Uterus (tissue), 4 donors: ENCODE measurements around the gene RAB11A. TPM values are rescaled to one million over a fixed set of nuclear protein-coding genes. Genes with fewer than 3 reads are reported as not detected.

Experiments
- DNase-seq, 2 donors: peaks; one replicate each; pipeline ENCODE4 v3.0.0-alpha.2; 2019 to 2020
- H3K27ac ChIP-seq, 2 donors: fragments of 200-600 bp; sonication (generic); 1 replicate in 1 of 2; 2 replicates in 1 of 2; pipeline ENCODE4 v1.5.1; 2016 to 2018
- H3K27me3 ChIP-seq, 2 donors: fragments of 200-600 bp; sonication (generic); one replicate each; pipeline ENCODE4 v1.5.1; 2018 to 2019; ENCODE audit warnings: control low read depth in 1 of 2
- H3K36me3 ChIP-seq, 2 donors: fragments of 200-600 bp; sonication (generic); one replicate each; pipeline ENCODE4 v1.5.1; 2019; ENCODE audit warnings: control low read depth in 1 of 2
- H3K4me1 ChIP-seq, 2 donors: fragments of 200-600 bp; sonication (generic); one replicate each; pipeline ENCODE4 v1.5.1; 2018 to 2019; ENCODE audit warnings: control low read depth in 1 of 2
- H3K4me3 ChIP-seq, 2 donors: fragments of 200-600 bp; sonication (generic); 1 replicate in 1 of 2; 2 replicates in 1 of 2; pipeline ENCODE4 v1.5.1; 2018 to 2019; ENCODE audit warnings: mild to moderate bottlenecking in 1 of 2
- H3K9me3 ChIP-seq, 2 donors: fragments of 200-600 bp; sonication (generic); one replicate each; pipeline ENCODE4 v1.5.1; 2019; ENCODE audit warnings: control low read depth in 1 of 2
- POLR2A ChIP-seq, 2 donors: fragments of 450-650 bp; IDR thresholded peaks; one replicate each; pipeline ENCODE4 v1.6.1; 2016; ENCODE audit warnings: antibody characterized with exemption in 2 of 2, mild to moderate bottlenecking in 1 of 2, moderate library complexity in 1 of 2
- intact Hi-C: fragments of 100-400 bp; cut with DNase I; formaldehyde crosslinking; loops from one replicate; pipeline ENCODE4 v1.15.1; 2023; ENCODE audit warnings: low total_unique reads
- total RNA-seq, 4 donors: library from RNA; depleted of rRNA in 3 of 4; stranded (reverse); fragments of >200 nt in 3 of 4; gene quantifications; one replicate each; pipeline versions ENCODE4 v1.1.0 to v1.2.4, GENCODE V29; 2014 to 2023
- TF ChIP-seq, protein P1 (sequence below), 4 experiments: fragments of 200-600 bp in 2 of 4; fragments of 450-650 bp in 2 of 4; sonication (generic) in 2 of 4; IDR thresholded peaks; one replicate each; pipeline ENCODE4 v1.5.1; 2016 to 2019; ENCODE audit warnings: antibody characterized with exemption in 4 of 4, mild to moderate bottlenecking in 2 of 4, moderate library complexity in 1 of 4
- donor health status: DM: yes; HTN: yes; CAD: no.

RAB11A gene
- total RNA-seq, 4 donors from 2014 or later = 62.0 to 213 (median 151) TPM

DNA sequence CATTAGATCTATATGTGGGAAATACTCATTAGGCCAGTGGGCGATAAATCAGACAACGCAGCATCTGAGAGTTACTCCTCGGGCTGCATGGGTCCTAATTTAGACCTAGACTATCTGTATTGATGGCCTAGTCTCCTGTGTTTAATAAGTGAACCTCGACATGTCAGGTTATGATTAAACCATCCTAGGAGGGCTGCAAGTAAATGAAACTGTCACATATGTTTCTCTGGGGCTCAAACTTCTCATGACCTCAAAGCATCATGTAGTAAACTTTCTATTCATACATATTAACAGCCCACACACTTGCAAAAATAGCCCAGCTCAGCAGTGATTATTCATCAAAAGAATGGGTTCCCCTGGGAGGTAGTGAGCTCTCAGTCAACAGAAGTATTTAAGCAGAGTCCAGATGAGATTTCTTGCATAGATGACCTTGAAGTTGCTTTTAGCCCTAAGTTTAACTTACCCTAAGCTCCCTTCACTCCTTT is 51.6 kb downstream of the RAB11A start:
- DNase-seq = no peak
- intact Hi-C loops = no loop called here

DNA sequence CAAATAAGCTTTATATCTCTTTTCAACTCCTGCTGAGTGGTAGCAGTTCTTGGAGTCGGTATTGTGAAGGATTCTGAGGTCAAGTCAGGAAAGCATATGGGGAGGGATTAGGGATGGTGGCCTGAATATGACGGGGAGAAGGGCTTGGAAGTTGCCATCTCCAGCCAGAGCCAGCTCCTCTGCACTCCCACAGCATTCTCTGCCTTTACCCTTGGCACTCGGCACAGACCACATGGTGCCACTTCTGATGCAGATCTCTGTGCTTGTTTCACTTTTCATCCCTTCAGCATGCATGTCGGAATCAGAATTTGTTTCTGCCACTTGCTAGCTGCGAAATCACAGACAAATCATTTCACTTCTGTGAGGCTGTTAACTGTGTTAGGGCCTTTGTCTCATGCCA is 52.5 kb downstream of the RAB11A start:
- no peak overlapping the region for H3K4me3 ChIP-seq
- H3K27me3 ChIP-seq = no peaks in the 10 kb centered on the region
- H3K36me3 ChIP-seq = no peaks in the 10 kb centered on the region
- TF ChIP-seq, protein P1, sequence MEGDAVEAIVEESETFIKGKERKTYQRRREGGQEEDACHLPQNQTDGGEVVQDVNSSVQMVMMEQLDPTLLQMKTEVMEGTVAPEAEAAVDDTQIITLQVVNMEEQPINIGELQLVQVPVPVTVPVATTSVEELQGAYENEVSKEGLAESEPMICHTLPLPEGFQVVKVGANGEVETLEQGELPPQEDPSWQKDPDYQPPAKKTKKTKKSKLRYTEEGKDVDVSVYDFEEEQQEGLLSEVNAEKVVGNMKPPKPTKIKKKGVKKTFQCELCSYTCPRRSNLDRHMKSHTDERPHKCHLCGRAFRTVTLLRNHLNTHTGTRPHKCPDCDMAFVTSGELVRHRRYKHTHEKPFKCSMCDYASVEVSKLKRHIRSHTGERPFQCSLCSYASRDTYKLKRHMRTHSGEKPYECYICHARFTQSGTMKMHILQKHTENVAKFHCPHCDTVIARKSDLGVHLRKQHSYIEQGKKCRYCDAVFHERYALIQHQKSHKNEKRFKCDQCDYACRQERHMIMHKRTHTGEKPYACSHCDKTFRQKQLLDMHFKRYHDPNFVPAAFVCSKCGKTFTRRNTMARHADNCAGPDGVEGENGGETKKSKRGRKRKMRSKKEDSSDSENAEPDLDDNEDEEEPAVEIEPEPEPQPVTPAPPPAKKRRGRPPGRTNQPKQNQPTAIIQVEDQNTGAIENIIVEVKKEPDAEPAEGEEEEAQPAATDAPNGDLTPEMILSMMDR (IDR thresholded peaks at IDR 0.05) = no peak
- no peak for TF ChIP-seq POLR2A (IDR thresholded peaks at IDR 0.05)
- no peaks in the 10 kb centered on the region for H3K4me1 ChIP-seq
- no peaks in the 10 kb centered on the region for H3K9me3 ChIP-seq
- no peak overlapping the region for H3K27ac ChIP-seq
- intact Hi-C loops = no loop called here
- no peak for DNase-seq

More for the DNA sequence above, 51.6 kb downstream of the RAB11A start:
- no peaks in the 10 kb centered on the region for H3K36me3 ChIP-seq
- no peak overlapping the region for H3K27ac ChIP-seq
- no peaks in the 10 kb centered on the region for H3K27me3 ChIP-seq
- H3K4me3 ChIP-seq = no peak overlapping the region
- H3K9me3 ChIP-seq = no peaks in the 10 kb centered on the region
- no peaks in the 10 kb centered on the region for H3K4me1 ChIP-seq
- TF ChIP-seq, protein P1 (IDR thresholded peaks at IDR 0.05) = no peak
- TF ChIP-seq POLR2A (IDR thresholded peaks at IDR 0.05) = no peak

GRCh38 chr15:65922621-65923020 is 53.3 kb downstream of the RAB11A start:
- no peaks in the 10 kb centered on the region for H3K9me3 ChIP-seq
- no peak overlapping the region for H3K27ac ChIP-seq
- TF ChIP-seq POLR2A (IDR thresholded peaks at IDR 0.05) = no peak
- TF ChIP-seq, protein P1 (IDR thresholded peaks at IDR 0.05) = no peak
- no peaks in the 10 kb centered on the region for H3K27me3 ChIP-seq
- intact Hi-C loops = no loop called here
- H3K36me3 ChIP-seq = no peaks in the 10 kb centered on the region
- no peak overlapping the region for H3K4me3 ChIP-seq
- no peaks in the 10 kb centered on the region for H3K4me1 ChIP-seq
- DNase-seq = no peak

DNA sequence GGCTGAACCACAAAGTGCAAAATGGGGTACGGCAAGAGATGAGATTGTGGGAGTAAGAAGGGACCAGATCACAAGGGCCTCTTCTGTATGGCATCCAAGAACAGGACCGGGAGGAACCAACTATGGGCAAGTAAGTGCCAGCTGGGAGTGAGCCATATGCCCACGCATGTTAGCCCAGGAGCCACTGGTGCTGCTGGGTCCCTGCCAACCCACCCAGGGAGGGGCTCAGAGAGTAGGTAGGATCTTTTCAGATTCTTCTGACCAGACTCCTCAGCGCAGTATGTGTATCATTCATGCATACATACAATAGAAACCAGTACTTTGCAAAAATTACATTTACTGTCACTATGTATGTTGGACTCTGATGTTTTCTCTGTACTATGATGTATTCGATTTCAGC is 54.0 kb downstream of the RAB11A start:
- H3K36me3 ChIP-seq = no peaks in the 10 kb centered on the region
- no peak overlapping the region for H3K27ac ChIP-seq
- H3K27me3 ChIP-seq = no peaks in the 10 kb centered on the region
- no peaks in the 10 kb centered on the region for H3K9me3 ChIP-seq
- H3K4me3 ChIP-seq = no peak overlapping the region
- DNase-seq = no peak
- TF ChIP-seq POLR2A (IDR thresholded peaks at IDR 0.05) = no peak
- TF ChIP-seq, protein P1 (IDR thresholded peaks at IDR 0.05) = no peak
- intact Hi-C loops = no loop called here
- no peaks in the 10 kb centered on the region for H3K4me1 ChIP-seq

- H3K27me3 ChIP-seq = no peaks in the 10 kb centered on the region
- no peaks in the 10 kb centered on the region for H3K9me3 ChIP-seq
- DNase-seq = no peak
- H3K27ac ChIP-seq = no peak overlapping the region
- TF ChIP-seq, protein P1 (IDR thresholded peaks at IDR 0.05) = no peak
- TF ChIP-seq POLR2A (IDR thresholded peaks at IDR 0.05) = no peak
- no peaks in the 10 kb centered on the region for H3K4me1 ChIP-seq
- no peak overlapping the region for H3K4me3 ChIP-seq
- intact Hi-C loops = no loop called here
- no peaks in the 10 kb centered on the region for H3K36me3 ChIP-seq
Measured at GRCh38 chr15:65924004-65924403, 54.7 kb downstream of the RAB11A start.
